IMR-90 (cell line): ENCODE measurements around the gene MARS1. TPM values are rescaled to one million over a fixed set of nuclear protein-coding genes. Genes with fewer than 3 reads are reported as not detected.
A peak's percentile ranks its signal among the peaks of the same experiment; 100 is the strongest.

Source experiments
- ATAC-seq: fragments of 200-7000 bp; cut with Tn5 transposase; 2 replicates; pipeline ENCODE4 v1.9.1; 2020; ENCODE audit warnings: low read depth, mild to moderate bottlenecking, moderate library complexity
- BruUV-seq: library from RNA; stranded (reverse); fragments of 400-500 nt; replicated peaks from 2 replicates; lab custom pipeline; 2021; lab: Mats Ljungman, UMichigan
- CTCF ChIA-PET: fragments of 300-600 bp; formaldehyde crosslinking; extraction: SDS; loops from one replicate; lab custom pipeline; 2021; ENCODE audit warnings: antibody characterized with exemption; lab: Yijun Ruan, JAX
- POLR2A ChIA-PET: fragments of 300-600 bp; sonication (Branson Sonifier 250); formaldehyde crosslinking; loops from one replicate; lab custom pipeline; 2022; ENCODE audit warnings: antibody characterized with exemption; ENCODE audit not compliant: unreplicated experiment; lab: Charles Lee
- DNase-seq: peaks from one replicate; pipeline ENCODE4 v3.0.0; 2013
- H2AFZ ChIP-seq: replicated peaks from 2 replicates; pipeline ENCODE3; 2013; ENCODE audit warnings: low read length, mild to moderate bottlenecking; ENCODE audit not compliant: poor library complexity
- H2AK5ac ChIP-seq: 2 replicates; pipeline ENCODE4 v1.6.1; 2013; ENCODE audit warnings: low read depth, low read length, inconsistent platforms
- H2AK9ac ChIP-seq: replicated peaks from 2 replicates; pipeline ENCODE3; 2013; ENCODE audit warnings: mild to moderate bottlenecking, low read depth, low read length, moderate library complexity; ENCODE audit not compliant: poor library complexity
- H2BK120ac ChIP-seq: 2 replicates; pipeline ENCODE4 v1.6.1; 2013; ENCODE audit warnings: low read depth, low read length, inconsistent platforms
- H2BK15ac ChIP-seq: 3 replicates; pipeline ENCODE4 v1.6.1; 2013; ENCODE audit warnings: low read depth, low read length, inconsistent platforms
- H2BK20ac ChIP-seq: 2 replicates; pipeline ENCODE4 v1.6.1; 2013; ENCODE audit warnings: low read depth, mild to moderate bottlenecking, inconsistent platforms, low read length, moderate library complexity
- H2BK5ac ChIP-seq: 2 replicates; pipeline ENCODE4 v1.6.1; 2013; ENCODE audit warnings: mild to moderate bottlenecking, low read depth, low read length, inconsistent platforms; ENCODE audit not compliant: poor library complexity, severe bottlenecking
- H3K14ac ChIP-seq: replicated peaks from 2 replicates; pipeline ENCODE4 v1.6.1; 2013; ENCODE audit warnings: low read depth, low read length, inconsistent platforms
- H3K18ac ChIP-seq: 2 replicates; pipeline ENCODE4 v1.6.1; 2013; ENCODE audit warnings: low read depth, low read length, control low read depth
- H3K23ac ChIP-seq: 2 replicates; pipeline ENCODE4 v1.6.1; 2013; ENCODE audit warnings: low read depth, low read length, inconsistent platforms
- H3K27ac ChIP-seq: 2 replicates; pipeline ENCODE4 v1.5.1; 2013; ENCODE audit warnings: mild to moderate bottlenecking, control low read depth, low read length; ENCODE audit not compliant: insufficient read depth
- H3K27me3 ChIP-seq: 2 replicates; pipeline ENCODE4 v1.6.1; 2013; ENCODE audit warnings: low read length; ENCODE audit not compliant: control insufficient read depth, insufficient read depth
- H3K36me3 ChIP-seq: 2 replicates; pipeline ENCODE4 v1.6.1; 2013; ENCODE audit warnings: low read length, mixed read lengths; ENCODE audit not compliant: control insufficient read depth, insufficient read depth
- H3K4ac ChIP-seq: 2 replicates; pipeline ENCODE4 v1.6.1; 2013; ENCODE audit warnings: low read depth, low read length, inconsistent platforms
- H3K4me1 ChIP-seq: 2 replicates; pipeline ENCODE4 v1.6.1; 2013; ENCODE audit warnings: low read length, mixed read lengths; ENCODE audit not compliant: control insufficient read depth, insufficient read depth
- H3K4me2 ChIP-seq: 2 replicates; pipeline ENCODE4 v1.6.1; 2013; ENCODE audit warnings: low read depth, mild to moderate bottlenecking, control low read depth, low read length, moderate library complexity
- H3K4me3 ChIP-seq: 2 replicates; pipeline ENCODE4 v1.5.1; 2013; ENCODE audit warnings: low read depth, mild to moderate bottlenecking, control low read depth, low read length, moderate library complexity; ENCODE audit not compliant: insufficient read depth
- H3K56ac ChIP-seq: 2 replicates; pipeline ENCODE4 v1.6.1; 2013; ENCODE audit warnings: low read length, inconsistent platforms; ENCODE audit not compliant: insufficient read depth; ENCODE audit errors: extremely low read depth
- H3K79me1 ChIP-seq, 2 experiments: 2 replicates each; pipeline ENCODE4 v1.6.1; 2013; ENCODE audit warnings: low read length in 2 of 2, inconsistent platforms in 1 of 2, low read depth in 1 of 2
- H3K9ac ChIP-seq: 2 replicates; pipeline ENCODE4 v1.6.1; 2013; ENCODE audit warnings: low read depth, low read length, control low read depth
- H3K9me1 ChIP-seq: 2 replicates; pipeline ENCODE4 v1.6.1; 2013; ENCODE audit warnings: low read length, inconsistent platforms; ENCODE audit not compliant: insufficient read depth
- H3K9me3 ChIP-seq: 2 replicates; pipeline ENCODE4 v1.6.1; 2013; ENCODE audit warnings: low read length; ENCODE audit not compliant: control insufficient read depth, insufficient read depth
- H4K20me1 ChIP-seq: 2 replicates; pipeline ENCODE4 v1.6.1; 2013; ENCODE audit warnings: low read length, inconsistent platforms; ENCODE audit not compliant: insufficient read depth
- H4K5ac ChIP-seq: 2 replicates; pipeline ENCODE4 v1.6.1; 2013; ENCODE audit warnings: mild to moderate bottlenecking, low read depth, low read length, control low read depth
- H4K8ac ChIP-seq, 2 experiments: 2 replicates each; pipeline ENCODE4 v1.6.1; 2013; ENCODE audit warnings: low read depth in 2 of 2, low read length in 2 of 2, control low read depth in 1 of 2, inconsistent platforms in 1 of 2
- H4K91ac ChIP-seq: 2 replicates; pipeline ENCODE4 v1.6.1; 2013; ENCODE audit warnings: low read depth, low read length, inconsistent platforms; ENCODE audit not compliant: insufficient read depth
- BHLHE40 ChIP-seq: fragments of 150-350 bp; IDR thresholded peaks from 2 replicates; pipeline ENCODE4 v1.6.1; 2016; ENCODE audit warnings: mild to moderate bottlenecking, low read depth, low read length
- CEBPB ChIP-seq: IDR thresholded peaks from 2 replicates; pipeline ENCODE4 v1.6.1; 2012; ENCODE audit warnings: low read depth, low read length, improper control_type of control experiment
- CHD1 ChIP-seq: IDR thresholded peaks from 2 replicates; pipeline ENCODE4 v1.6.1; 2012; ENCODE audit warnings: low read depth, low read length, improper control_type of control experiment
- CTCF ChIP-seq: conservative IDR thresholded peaks from 2 replicates; pipeline ENCODE4 v1.5.1; 2012; ENCODE audit warnings: mild to moderate bottlenecking, low read depth, low read length, improper control_type of control experiment
- ELK1 ChIP-seq: fragments of 150-350 bp; IDR thresholded peaks from 2 replicates; pipeline ENCODE4 v1.6.1; 2016; ENCODE audit warnings: low read depth, mild to moderate bottlenecking, low read length, moderate library complexity, borderline replicate concordance
- MAFK ChIP-seq: IDR thresholded peaks from 2 replicates; pipeline ENCODE4 v1.6.1; 2012; ENCODE audit warnings: low read depth, low read length, improper control_type of control experiment
- MAZ ChIP-seq: IDR thresholded peaks from 2 replicates; pipeline ENCODE4 v1.6.1; 2012; ENCODE audit warnings: low read depth, mild to moderate bottlenecking, low read length, improper control_type of control experiment, moderate library complexity, borderline replicate concordance
- MXI1 ChIP-seq: IDR thresholded peaks from 2 replicates; pipeline ENCODE4 v1.6.1; 2012; ENCODE audit warnings: low read depth, mild to moderate bottlenecking, low read length, moderate library complexity, borderline replicate concordance
- NFE2L2 ChIP-seq: fragments of 150-350 bp; IDR thresholded peaks from 2 replicates; pipeline ENCODE4 v1.6.1; 2016; ENCODE audit warnings: low read depth, mild to moderate bottlenecking, low read length
- RAD21 ChIP-seq: IDR thresholded peaks from 2 replicates; pipeline ENCODE4 v1.6.1; 2012; ENCODE audit warnings: low read length, improper control_type of control experiment
- RCOR1 ChIP-seq: IDR thresholded peaks from 2 replicates; pipeline ENCODE4 v1.6.1; 2012; ENCODE audit warnings: mild to moderate bottlenecking, low read length, improper control_type of control experiment; ENCODE audit not compliant: insufficient replicate concordance
- RFX5 ChIP-seq: IDR thresholded peaks from 2 replicates; pipeline ENCODE4 v1.8.0; 2012; ENCODE audit warnings: low read depth, mild to moderate bottlenecking, low read length, moderate library complexity
- SMC3 ChIP-seq: fragments of 150-350 bp; IDR thresholded peaks from 2 replicates; pipeline ENCODE4 v1.6.1; 2016; ENCODE audit warnings: low read depth, mild to moderate bottlenecking, antibody characterized with exemption, low read length, moderate library complexity
- USF2 ChIP-seq: fragments of 150-350 bp; IDR thresholded peaks from 2 replicates; pipeline ENCODE4 v1.6.1; 2017; ENCODE audit warnings: mild to moderate bottlenecking, antibody characterized with exemption, low read length, low read depth
- WGBS, 2 experiments: methylation state at CpG; one replicate each; pipeline versions ENCODE4 v1.1.5 to v1.1.7; 2013; ENCODE audit warnings: missing lambda C conversion rate in 2 of 2; ENCODE audit not compliant: insufficient read length in 1 of 2; ENCODE audit errors: extremely low coverage in 2 of 2; 5-methylcytosine and 5-hydroxymethylcytosine counted together
- dilution Hi-C: fragments of 300-500 bp; cut with HindIII; formaldehyde crosslinking; loops from one replicate; pipeline ENCODE4 v1.14.3; 2018; ENCODE audit warnings: low sequenced_read_pairs; ENCODE audit not compliant: unreplicated experiment
- in situ Hi-C: fragments of 300-500 bp; cut with MboI; formaldehyde crosslinking; loops from 3 replicates; pipeline ENCODE4 v1.14.3; 2019; ENCODE audit warnings: low sequenced_read_pairs, inconsistent platforms, mixed read lengths
- intact Hi-C: fragments of 100-400 bp; cut with micrococcal nuclease; formaldehyde crosslinking; loops from 2 replicates; pipeline ENCODE4 v1.10.0; 2022
- polyA plus RNA-seq, 3 experiments: library from polyadenylated mRNA; depleted of rRNA; stranded (reverse); fragments of >200 nt; gene quantifications; 2 replicates each; pipeline ENCODE4 v1.2.3, GENCODE V29; 2012; ENCODE audit warnings: low replicate concordance in 1 of 3
- total RNA-seq: library from RNA; depleted of rRNA; stranded (reverse); fragments of >200 nt; gene quantifications from 2 replicates; pipeline ENCODE4 v1.2.3, GENCODE V29; 2012

MARS1 gene
- total and polyA plus RNA-seq, 2 of the 4 experiments (the other 2 are of a cell fraction): 156 to 164 TPM

GRCh38 chr12:57550641-57551549, 63.0 kb downstream of the MARS1 start:
- Histone ChIP-seq H3K36me3 (no peaks in the 10 kb centered on the region), H3K4me1 (peaks cover 7% of the 10 kb centered on the region), H2BK15ac (no peak overlapping the region), H2AK9ac (no peak overlapping the region), H3K18ac (no peak overlapping the region), H4K5ac (no peak overlapping the region), H3K4me2 (no peak overlapping the region), H3K9ac (no peak overlapping the region), H4K91ac (no peak overlapping the region), H3K4me3 (no peak overlapping the region), H3K4ac (no peak overlapping the region), H3K56ac (no peak overlapping the region), H3K14ac (no peak overlapping the region), H4K8ac (no peak overlapping the region), H3K27me3 (peaks cover 46% of the 10 kb centered on the region), H2BK20ac (no peak overlapping the region), H2BK5ac (no peak overlapping the region), H4K20me1 (peaks cover 7% of the 10 kb centered on the region), H2AK5ac (no peak overlapping the region), H3K79me1 (peaks cover 4 to 14% of the 10 kb centered on the region in 2 experiments; a peak in 3 of 4 replicates), H3K27ac (no peak overlapping the region), H2BK120ac (no peak overlapping the region), H3K23ac (no peak overlapping the region), H3K9me3 (no peaks in the 10 kb centered on the region), H3K9me1 (peaks cover 12% of the 10 kb centered on the region), H2AFZ (peak overlapping the region; percentile 82)
- no TSS peak for BruUV-seq
- dilution Hi-C loops (loop anchor here (25.0 kb wide), 1 partner anchor 111 kb away; no protein-coding TSS in a partner anchor), in situ Hi-C loops (no loop called here), intact Hi-C loops (no loop called here)
- ChIA-PET CTCF (no interaction called here), POLR2A (no interaction called here)
- ATAC-seq: no peak
- WGBS, 2 experiments: no CpG with 5 or more reads among the region's 7 CpGs
- DNase-seq: no peak
- no peak for TF ChIP-seq MXI1
- TF ChIP-seq ELK1: no peak
- no peak for TF ChIP-seq RCOR1
- TF ChIP-seq BHLHE40: no peak
- TF ChIP-seq CHD1: no peak
- no peak for TF ChIP-seq RAD21
- no peak for TF ChIP-seq CEBPB
- no peak for TF ChIP-seq USF2
- TF ChIP-seq RFX5: no peak
- TF ChIP-seq MAFK: no peak
- no peak for TF ChIP-seq NFE2L2
- no peak for TF ChIP-seq CTCF
- TF ChIP-seq SMC3: no peak
- no peak for TF ChIP-seq MAZ
